SK-N-MC (cell line): ENCODE results near the gene CD74.
"Not testable (repeated sequence)": the region's sequence is repeated elsewhere in the genome, so short reads cannot be mapped to it uniquely, and the experiment has no call there.

Experiments
- DNase-seq: peaks from one replicate; pipeline ENCODE4 v3.0.0-alpha.2; 2011; ENCODE audit warnings: low read depth, low spot score
- H3K27ac ChIP-seq: fragments of 200-600 bp; sonication (generic); 2 replicates; pipeline ENCODE4 v1.5.1; 2016; ENCODE audit warnings: mixed run types
- H3K36me3 ChIP-seq: fragments of 200-600 bp; sonication (generic); 2 replicates; pipeline ENCODE4 v1.6.1; 2017; ENCODE audit warnings: antibody characterized with exemption, low read length, mixed read lengths; ENCODE audit not compliant: insufficient read depth
- H3K4me3 ChIP-seq: fragments of 200-600 bp; sonication (generic); 2 replicates; pipeline ENCODE4 v1.5.1; 2016
- H3K9ac ChIP-seq: fragments of 200-600 bp; sonication (generic); 2 replicates; pipeline ENCODE4 v1.8.0; 2017; ENCODE audit warnings: mixed run types, mixed read lengths; ENCODE audit not compliant: insufficient read length
- H3K9me3 ChIP-seq: fragments of 200-600 bp; sonication (generic); 2 replicates; pipeline ENCODE4 v1.6.1; 2017; ENCODE audit warnings: low read depth, mild to moderate bottlenecking, antibody characterized with exemption, low read length, moderate library complexity, mixed read lengths
- EZH2 ChIP-seq: fragments of 200-600 bp; sonication (generic); IDR thresholded peaks from one replicate; pipeline ENCODE4 v1.6.1; 2017; ENCODE audit warnings: antibody characterized with exemption
- FOXP2 ChIP-seq: optimal IDR thresholded peaks from 2 replicates; pipeline ENCODE3; 2011; ENCODE audit warnings: mild to moderate bottlenecking, moderate library complexity; ENCODE audit not compliant: insufficient read depth; ENCODE audit errors: extremely low read length, control extremely low read depth
- POLR2AphosphoS5 ChIP-seq: IDR thresholded peaks from 2 replicates; pipeline ENCODE4 v1.6.1; 2012; ENCODE audit warnings: mild to moderate bottlenecking, low read depth, low read length, borderline replicate concordance

The CD74 gene

DNA sequence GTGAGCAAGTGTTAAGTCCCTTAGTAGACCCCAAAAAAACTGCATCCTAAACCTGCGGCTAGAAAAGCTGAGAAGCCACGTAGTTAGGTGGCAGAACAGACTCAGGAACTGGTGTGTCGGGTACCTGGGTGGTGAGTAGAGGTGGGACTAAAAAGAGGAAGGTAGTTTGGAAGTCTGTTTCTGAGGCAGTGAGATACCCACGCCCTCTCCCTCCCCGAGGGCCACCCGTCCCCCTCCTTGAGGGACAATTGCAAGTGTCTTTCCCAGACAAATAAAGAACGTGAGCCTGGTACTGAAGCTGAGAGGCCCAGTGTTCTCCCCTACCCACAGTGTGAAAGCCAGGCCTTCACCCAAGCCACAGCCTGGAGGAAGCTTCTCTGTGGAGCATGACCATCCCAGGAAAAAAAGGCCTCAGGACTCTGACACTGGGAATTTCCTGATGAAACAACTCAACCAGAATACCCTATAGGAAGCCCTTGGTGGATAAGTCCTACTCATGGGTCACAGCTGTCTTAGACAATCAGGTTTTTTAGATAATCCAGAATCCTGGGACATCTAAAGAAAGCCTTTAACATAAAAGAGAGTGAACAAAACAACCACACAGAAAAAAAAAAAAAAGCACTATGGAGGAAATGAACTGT lies 7.0 kb upstream of the CD74 start:
- no peak for DNase-seq
- no peak for TF ChIP-seq EZH2
- TF ChIP-seq FOXP2: no peak
- TF ChIP-seq POLR2AphosphoS5: no peak
- Histone ChIP-seq H3K27ac (no peak overlapping the region), H3K9me3 (no peaks in the 10 kb centered on the region), H3K36me3 (no peaks in the 10 kb centered on the region), H3K4me3 (no peak overlapping the region), H3K9ac (no peak overlapping the region)

DNA sequence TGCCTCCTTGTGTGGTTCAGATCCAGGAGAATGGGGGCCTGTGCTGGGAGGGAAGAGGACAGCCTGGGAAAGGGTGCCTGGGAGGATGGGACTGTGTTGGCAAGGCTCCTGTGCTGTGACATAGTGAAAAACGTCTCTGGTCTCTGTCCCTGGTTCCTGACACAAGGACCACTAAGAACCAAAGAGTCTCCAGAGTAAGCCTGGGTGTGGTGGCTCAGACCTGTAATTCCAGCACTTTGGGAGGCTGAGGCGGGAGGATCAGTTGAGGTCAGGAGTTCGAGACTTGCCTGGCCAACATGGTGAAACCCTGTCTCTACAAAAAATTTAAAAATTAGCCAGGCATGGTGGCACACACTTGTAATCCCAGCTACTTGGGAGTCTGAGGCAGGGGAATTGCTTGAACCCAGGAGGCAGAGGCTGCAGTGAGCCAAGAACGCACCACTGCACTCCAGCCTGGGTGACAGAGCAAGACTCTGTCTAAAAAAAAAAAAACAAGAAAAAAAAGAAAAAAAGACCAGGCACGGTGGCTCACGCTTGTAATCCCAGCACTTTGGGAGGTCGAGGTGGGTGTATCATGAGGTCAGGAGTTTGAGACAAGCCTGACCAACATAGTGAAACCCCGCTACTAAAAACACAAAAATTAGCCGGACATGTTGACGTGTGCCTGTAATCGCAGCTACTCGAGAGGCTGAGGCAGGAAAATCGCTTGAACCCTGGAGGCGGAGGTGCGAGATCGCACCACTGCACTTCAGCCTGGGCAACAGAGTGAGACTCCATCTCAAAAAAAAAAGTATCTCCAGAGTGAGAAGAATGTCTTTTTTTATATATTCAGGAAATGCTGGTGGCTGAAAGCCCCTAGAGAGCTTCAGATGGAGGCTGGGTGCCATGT lies 1.4 kb upstream of the CD74 start:
- not testable (repeated sequence) for DNase-seq, H3K36me3 ChIP-seq, H3K4me3 ChIP-seq, H3K27ac ChIP-seq, H3K9ac ChIP-seq, H3K9me3 ChIP-seq

DNA sequence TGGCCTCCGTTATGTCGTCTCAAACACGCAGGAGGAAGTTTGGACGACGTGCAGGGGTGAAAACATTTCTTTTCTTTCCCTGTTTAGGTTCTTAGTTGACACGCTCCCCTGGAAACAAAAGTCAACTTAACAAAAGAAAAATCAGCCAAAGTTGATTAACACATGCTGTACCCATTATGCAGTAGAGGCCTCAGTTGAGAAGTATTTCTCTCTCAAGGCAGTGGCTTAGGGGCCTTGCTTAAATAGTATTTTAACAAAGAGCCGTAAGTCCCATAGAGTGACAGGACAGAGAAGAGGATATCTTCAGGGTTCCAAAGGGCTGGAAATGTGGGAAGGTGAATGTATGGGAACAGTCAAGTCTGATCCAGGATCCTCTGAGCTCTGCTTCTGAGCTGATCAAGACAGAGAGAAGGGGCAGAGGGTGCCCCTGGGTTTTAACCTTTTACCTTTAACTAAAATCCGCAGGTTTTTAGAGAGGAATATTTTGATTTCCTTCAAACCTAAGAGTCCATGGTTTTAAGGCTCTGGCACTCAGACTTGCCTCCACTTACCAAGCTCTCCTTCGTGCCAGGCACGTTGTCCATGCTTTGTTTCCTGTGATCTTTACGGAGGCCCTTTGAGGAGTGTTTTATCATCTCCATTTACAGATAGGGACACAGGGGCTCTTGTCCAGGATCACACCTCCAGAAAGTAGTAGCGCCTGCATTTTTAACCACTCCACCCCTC lies 629 bp upstream of the CD74 start:
- H3K27ac ChIP-seq: no peak overlapping the region
- no peaks in the 10 kb centered on the region for H3K9me3 ChIP-seq
- no peak overlapping the region for H3K9ac ChIP-seq
- DNase-seq: no peak
- TF ChIP-seq EZH2: no peak
- TF ChIP-seq FOXP2: no peak
- TF ChIP-seq POLR2AphosphoS5: no peak
- H3K36me3 ChIP-seq: no peaks in the 10 kb centered on the region
- no peak overlapping the region for H3K4me3 ChIP-seq

DNA sequence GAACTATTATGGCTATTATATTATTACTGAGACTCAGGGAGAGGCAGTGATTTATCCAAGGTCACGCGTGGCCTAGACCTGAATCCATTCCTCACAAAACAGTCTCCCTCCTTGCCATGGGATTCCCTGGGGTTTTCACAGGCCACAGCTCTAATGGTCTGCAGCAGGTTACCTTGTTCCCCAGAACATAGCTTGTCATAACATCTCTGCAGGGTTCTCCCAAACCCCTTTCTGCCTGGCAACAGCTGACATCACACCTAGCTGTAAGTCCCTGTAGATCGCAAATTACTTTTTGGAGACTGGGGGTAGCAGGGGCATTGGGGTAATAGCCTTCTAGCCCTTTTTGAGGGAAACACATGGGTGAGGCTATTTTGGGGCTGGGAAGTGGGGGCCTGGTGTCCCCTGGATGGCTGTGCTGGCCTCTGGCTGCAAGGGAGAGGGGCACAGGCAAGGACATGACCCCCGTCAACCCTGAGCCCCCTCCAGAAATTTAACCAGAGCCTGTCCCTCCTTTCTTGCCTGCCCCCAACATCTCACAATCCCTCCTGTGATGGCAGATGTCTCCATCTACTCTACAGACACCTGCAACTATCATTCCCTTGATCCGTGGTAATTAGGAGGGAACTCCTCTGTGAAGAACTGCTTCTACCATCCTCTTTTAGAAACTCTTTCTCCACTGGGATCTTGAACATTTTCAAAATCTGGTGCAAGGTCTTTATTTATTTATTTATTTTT lies 1.3 kb downstream of the CD74 start:
- Histone ChIP-seq H3K9me3 (no peaks in the 10 kb centered on the region), H3K9ac (no peak overlapping the region), H3K27ac (0 out of 2 replicates have a peak overlapping the region, but pooled peaks have one; percentile 43), H3K36me3 (no peaks in the 10 kb centered on the region), H3K4me3 (no peak overlapping the region)
- DNase-seq: no peak
- no peak for TF ChIP-seq POLR2AphosphoS5
- TF ChIP-seq EZH2: no peak
- no peak for TF ChIP-seq FOXP2

DNA sequence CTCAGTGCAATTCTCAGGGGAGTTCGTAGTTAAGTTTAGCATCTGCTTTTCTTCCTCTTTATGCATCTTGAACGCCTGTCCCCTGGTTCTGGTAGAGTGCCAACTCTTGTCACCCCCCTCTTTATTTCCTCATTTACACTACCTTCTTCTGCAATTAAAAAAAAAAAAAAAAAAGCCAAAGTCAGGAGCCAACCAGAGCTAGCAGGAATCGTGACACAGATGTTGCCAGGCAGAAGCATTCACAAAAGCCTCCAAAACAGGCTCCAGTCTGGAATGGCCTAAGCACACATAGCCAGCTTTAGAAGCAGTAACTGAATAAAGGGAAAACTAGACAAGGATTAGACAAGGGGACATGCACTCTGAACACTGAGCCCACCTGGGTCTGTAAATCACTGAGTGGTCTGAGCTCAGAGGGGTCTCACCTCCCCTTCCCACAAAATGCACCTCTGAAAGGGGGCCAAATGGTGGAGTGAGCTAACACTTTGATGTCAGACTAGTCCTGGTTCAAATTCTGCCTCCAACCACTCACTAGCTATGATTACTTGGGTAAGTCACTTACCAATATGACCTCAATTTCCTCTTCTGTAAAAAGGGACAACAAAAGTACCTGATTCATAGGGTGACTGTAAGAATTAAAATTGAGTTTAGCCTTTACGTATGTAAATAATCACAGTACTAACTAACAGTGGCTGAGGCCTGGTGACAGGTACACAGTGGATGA lies 2.0 kb downstream of the CD74 start:
- DNase-seq: peak; percentile 42
- TF ChIP-seq EZH2: no peak
- no peak for TF ChIP-seq POLR2AphosphoS5
- no peak for TF ChIP-seq FOXP2
- Histone ChIP-seq H3K9ac (no peak overlapping the region), H3K27ac (peak overlapping the region; percentile 85), H3K9me3 (no peaks in the 10 kb centered on the region), H3K4me3 (peak overlapping the region; percentile 68), H3K36me3 (no peaks in the 10 kb centered on the region)

DNA sequence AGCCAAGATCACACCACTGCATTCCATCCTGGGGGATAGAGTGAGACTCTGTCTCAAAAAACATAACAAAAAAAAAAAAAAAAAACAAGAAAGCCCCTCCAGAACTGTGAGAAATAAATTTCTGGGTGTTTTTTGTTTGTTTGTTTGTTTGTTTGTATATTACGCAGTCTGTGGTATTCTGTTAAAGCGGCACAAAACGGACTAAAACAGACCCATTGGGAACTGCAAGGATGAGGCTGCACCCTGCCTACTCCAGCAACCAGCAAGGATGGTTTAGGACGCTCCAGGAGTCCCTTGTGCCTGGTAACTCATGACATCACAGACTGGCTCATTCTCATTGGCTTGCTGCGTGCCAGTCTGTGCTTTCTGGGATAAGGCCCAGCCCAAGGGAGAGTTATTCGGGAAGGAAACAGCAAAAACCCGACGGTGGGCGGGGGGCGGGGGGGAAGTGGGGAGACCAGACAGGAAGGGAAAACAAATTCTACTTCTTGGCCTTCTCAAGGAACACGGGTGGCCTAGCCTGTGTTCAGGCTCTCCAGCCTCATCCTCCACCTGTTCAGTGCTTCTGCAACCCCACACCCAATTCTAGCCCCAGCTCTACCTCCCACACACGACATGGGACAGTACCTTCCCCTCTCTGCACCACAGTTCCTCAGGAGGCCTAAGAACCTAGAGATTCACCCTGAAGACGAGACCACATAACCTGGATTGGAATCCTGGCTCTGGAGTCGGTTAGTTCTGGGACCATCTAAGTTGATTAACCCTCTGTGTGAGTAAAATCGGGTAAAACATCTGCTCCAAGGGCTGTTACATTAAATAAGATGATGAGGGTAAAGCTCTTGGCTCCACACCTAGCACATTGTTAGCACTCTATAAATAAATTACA lies 2.8 kb downstream of the CD74 start:
- DNase-seq: peak; percentile 66
- peak overlapping the region; percentile 85 for H3K27ac ChIP-seq
- H3K36me3 ChIP-seq: no peaks in the 10 kb centered on the region
- TF ChIP-seq EZH2 (no peak), POLR2AphosphoS5 (no peak), FOXP2 (no peak)
- peak overlapping the region; percentile 68 for H3K4me3 ChIP-seq
- no peaks in the 10 kb centered on the region for H3K9me3 ChIP-seq
- peak overlapping the region; percentile 39 for H3K9ac ChIP-seq

DNA sequence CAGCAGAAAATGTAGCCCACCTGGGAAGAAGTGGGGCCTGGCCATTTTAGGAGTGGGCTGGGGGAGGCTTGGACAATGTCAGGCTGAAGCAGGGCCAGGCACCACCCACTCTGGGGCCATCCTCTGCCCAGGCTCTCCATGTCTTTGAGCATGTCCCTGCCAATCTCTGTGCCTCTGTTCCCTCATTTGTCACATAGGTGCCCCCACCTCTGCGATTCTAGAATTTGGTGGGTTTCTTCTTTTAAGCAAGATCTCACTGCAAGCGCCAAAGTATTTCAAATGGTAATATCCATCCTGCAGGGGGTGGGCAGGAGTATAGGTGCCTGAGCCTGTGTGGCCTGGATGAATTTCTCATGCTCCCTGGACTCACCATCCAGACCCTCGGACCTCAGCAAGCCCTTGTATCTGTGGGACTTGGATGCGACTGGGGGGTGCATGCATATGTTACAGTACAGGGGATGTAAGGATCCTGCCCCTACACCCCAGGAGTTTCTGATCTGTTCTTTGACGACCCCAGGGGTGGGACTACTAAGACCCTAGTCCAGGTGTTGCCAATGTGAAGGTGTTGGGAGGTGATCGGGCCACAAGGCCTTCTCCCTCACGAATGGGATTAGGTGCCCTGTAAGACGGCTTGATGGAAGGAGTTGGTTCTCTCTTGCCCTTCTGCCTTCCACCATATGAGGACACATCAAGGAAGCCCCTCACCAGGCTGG lies 4.3 kb downstream of the CD74 start:
- Histone ChIP-seq H3K9ac (no peak overlapping the region), H3K27ac (no peak overlapping the region), H3K4me3 (no peak overlapping the region), H3K9me3 (no peaks in the 10 kb centered on the region), H3K36me3 (no peaks in the 10 kb centered on the region)
- TF ChIP-seq POLR2AphosphoS5 (no peak), EZH2 (no peak), FOXP2 (no peak)
- DNase-seq: no peak
